ENCODE measurements around the gene LBR.

Gene LBR

GRCh38 chr1:225471453-225472301 is 43.8 kb upstream of the LBR start:
- H3K9ac ChIP-seq, result no peak overlapping the region
- H3K4me3 ChIP-seq, result no peak overlapping the region
- H3K27ac ChIP-seq, result peak overlapping the region; percentile 30; the same call in 1 of the 2 replicates
- no peaks in the 10 kb centered on the region for H3K36me3 ChIP-seq
- no peaks in the 10 kb centered on the region for H3K27me3 ChIP-seq
- peaks cover 71% of the 10 kb centered on the region for H3K4me1 ChIP-seq
- no peak for TF ChIP-seq Cebpa-rat (IDR thresholded peaks at IDR 0.05)
- no peaks in the 10 kb centered on the region for H3K9me3 ChIP-seq
- H4K20me1 ChIP-seq, result no peaks in the 10 kb centered on the region
- H3K4me2 ChIP-seq, result no peak overlapping the region

- no peaks in the 10 kb centered on the region for H3K27me3 ChIP-seq
- 0 out of 2 replicates have a peak overlapping the region, but pooled peaks have one; percentile 30 for H3K27ac ChIP-seq
- no peak overlapping the region for H3K4me3 ChIP-seq
- H3K4me1 ChIP-seq, result peaks cover 77% of the 10 kb centered on the region
- H4K20me1 ChIP-seq, result no peaks in the 10 kb centered on the region
- H3K36me3 ChIP-seq, result no peaks in the 10 kb centered on the region
- H3K9me3 ChIP-seq, result no peaks in the 10 kb centered on the region
- H3K9ac ChIP-seq, result no peak overlapping the region
- no peak for TF ChIP-seq Cebpa-rat (IDR thresholded peaks at IDR 0.05)
- H3K4me2 ChIP-seq, result 0 out of 2 replicates have a peak overlapping the region, but pooled peaks have one; percentile 22
Measured at GRCh38 chr1:225471109-225471452, 43.2 kb upstream of the LBR start.

- Histone ChIP-seq H4K20me1 (no peaks in the 10 kb centered on the region), H3K4me2 (peak overlapping the region; percentile 22; the same call in 1 of the 2 replicates), H3K9me3 (no peaks in the 10 kb centered on the region), H3K27ac (0 out of 2 replicates have a peak overlapping the region, but pooled peaks have one; percentile 30), H3K27me3 (no peaks in the 10 kb centered on the region), H3K9ac (no peak overlapping the region), H3K36me3 (no peaks in the 10 kb centered on the region), H3K4me3 (no peak overlapping the region), H3K4me1 (peaks cover 81% of the 10 kb centered on the region)
- TF ChIP-seq Cebpa-rat (IDR thresholded peaks at IDR 0.05), result no peak
Measured at GRCh38 chr1:225470211-225471108, 42.6 kb upstream of the LBR start.

GRCh38 chr1:225469051-225469450 is 41.2 kb upstream of the LBR start:
- H4K20me1 ChIP-seq, result no peaks in the 10 kb centered on the region
- peak overlapping the region; percentile 97 for H3K27ac ChIP-seq
- no peaks in the 10 kb centered on the region for H3K27me3 ChIP-seq
- TF ChIP-seq Cebpa-rat (IDR thresholded peaks at IDR 0.05), result no peak
- peak overlapping the region; percentile 91; the same call in 1 of the 2 replicates for H3K9ac ChIP-seq
- no peaks in the 10 kb centered on the region for H3K36me3 ChIP-seq
- H3K4me1 ChIP-seq, result peaks cover 79% of the 10 kb centered on the region
- H3K4me2 ChIP-seq, result peak overlapping the region; percentile 99
- no peak overlapping the region for H3K4me3 ChIP-seq
- H3K9me3 ChIP-seq, result no peaks in the 10 kb centered on the region

- peak overlapping the region; percentile 99 for H3K4me2 ChIP-seq
- TF ChIP-seq Cebpa-rat (IDR thresholded peaks at IDR 0.05), result no peak
- no peaks in the 10 kb centered on the region for H3K36me3 ChIP-seq
- peak overlapping the region; percentile 97 for H3K27ac ChIP-seq
- H3K9ac ChIP-seq, result peak overlapping the region; percentile 91
- H4K20me1 ChIP-seq, result no peaks in the 10 kb centered on the region
- no peaks in the 10 kb centered on the region for H3K27me3 ChIP-seq
- H3K4me1 ChIP-seq, result peaks cover 77% of the 10 kb centered on the region
- peak overlapping the region; percentile 70 for H3K4me3 ChIP-seq
- H3K9me3 ChIP-seq, result no peaks in the 10 kb centered on the region
Measured at GRCh38 chr1:225468270-225469020, 40.6 kb upstream of the LBR start.

GRCh38 chr1:225467193-225468020 is 39.6 kb upstream of the LBR start:
- no peak for TF ChIP-seq Cebpa-rat (IDR thresholded peaks at IDR 0.05)
- H3K36me3 ChIP-seq, result no peaks in the 10 kb centered on the region
- no peaks in the 10 kb centered on the region for H3K9me3 ChIP-seq
- H3K4me3 ChIP-seq, result peak overlapping the region; percentile 70
- peak overlapping the region; percentile 91 for H3K9ac ChIP-seq
- H4K20me1 ChIP-seq, result no peaks in the 10 kb centered on the region
- peaks cover 83% of the 10 kb centered on the region for H3K4me1 ChIP-seq
- no peaks in the 10 kb centered on the region for H3K27me3 ChIP-seq
- peak overlapping the region; percentile 99 for H3K4me2 ChIP-seq
- H3K27ac ChIP-seq, result peak overlapping the region; percentile 97

- Histone ChIP-seq H3K27ac (peak overlapping the region; percentile 97), H3K4me3 (peak overlapping the region; percentile 70; the same call in 1 of the 2 replicates), H3K27me3 (no peaks in the 10 kb centered on the region), H3K4me1 (peaks cover 88% of the 10 kb centered on the region), H3K4me2 (peak overlapping the region; percentile 99), H4K20me1 (no peaks in the 10 kb centered on the region), H3K36me3 (no peaks in the 10 kb centered on the region), H3K9ac (peak overlapping the region; percentile 91), H3K9me3 (no peaks in the 10 kb centered on the region)
- TF ChIP-seq Cebpa-rat (IDR thresholded peaks at IDR 0.05), result no peak
Measured at GRCh38 chr1:225466848-225467192, 39.0 kb upstream of the LBR start.

GRCh38 chr1:225465793-225466517 is 38.1 kb upstream of the LBR start:
- Histone ChIP-seq H4K20me1 (no peaks in the 10 kb centered on the region), H3K4me2 (peak overlapping the region; percentile 99), H3K36me3 (no peaks in the 10 kb centered on the region), H3K27me3 (no peaks in the 10 kb centered on the region), H3K9ac (peak overlapping the region; percentile 39; the same call in 1 of the 2 replicates), H3K4me3 (no peak overlapping the region), H3K9me3 (no peaks in the 10 kb centered on the region), H3K4me1 (peaks cover 91% of the 10 kb centered on the region), H3K27ac (peak overlapping the region; percentile 97)
- no peak for TF ChIP-seq Cebpa-rat (IDR thresholded peaks at IDR 0.05)
